Mammary epithelial cell (primary cell): ENCODE measurements around the gene INPP4B.

ENCODE experiments used
- EZH2 ChIP-seq: IDR thresholded peaks from 2 replicates; pipeline ENCODE4 v1.6.1; 2012; ENCODE audit warnings: low read length, inconsistent platforms, borderline replicate concordance
- TF ChIP-seq, protein P1 (sequence below), 2 donors: IDR thresholded peaks in 1 of 2; conservative IDR thresholded peaks in 1 of 2; 2 replicates each; pipeline ENCODE4 v1.5.1; 2011 to 2012; ENCODE audit warnings: inconsistent platforms in 2 of 2, low read length in 2 of 2, mild to moderate bottlenecking in 2 of 2, control low read depth in 1 of 2, low read depth in 1 of 2; ENCODE audit not compliant: insufficient read depth in 1 of 2; ENCODE audit errors: extremely low read depth in 1 of 2

- TF ChIP-seq EZH2, result no peak
- TF ChIP-seq, protein P1, sequence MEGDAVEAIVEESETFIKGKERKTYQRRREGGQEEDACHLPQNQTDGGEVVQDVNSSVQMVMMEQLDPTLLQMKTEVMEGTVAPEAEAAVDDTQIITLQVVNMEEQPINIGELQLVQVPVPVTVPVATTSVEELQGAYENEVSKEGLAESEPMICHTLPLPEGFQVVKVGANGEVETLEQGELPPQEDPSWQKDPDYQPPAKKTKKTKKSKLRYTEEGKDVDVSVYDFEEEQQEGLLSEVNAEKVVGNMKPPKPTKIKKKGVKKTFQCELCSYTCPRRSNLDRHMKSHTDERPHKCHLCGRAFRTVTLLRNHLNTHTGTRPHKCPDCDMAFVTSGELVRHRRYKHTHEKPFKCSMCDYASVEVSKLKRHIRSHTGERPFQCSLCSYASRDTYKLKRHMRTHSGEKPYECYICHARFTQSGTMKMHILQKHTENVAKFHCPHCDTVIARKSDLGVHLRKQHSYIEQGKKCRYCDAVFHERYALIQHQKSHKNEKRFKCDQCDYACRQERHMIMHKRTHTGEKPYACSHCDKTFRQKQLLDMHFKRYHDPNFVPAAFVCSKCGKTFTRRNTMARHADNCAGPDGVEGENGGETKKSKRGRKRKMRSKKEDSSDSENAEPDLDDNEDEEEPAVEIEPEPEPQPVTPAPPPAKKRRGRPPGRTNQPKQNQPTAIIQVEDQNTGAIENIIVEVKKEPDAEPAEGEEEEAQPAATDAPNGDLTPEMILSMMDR (conservative IDR thresholded peaks at IDR 0.05 in 1 of 2, IDR thresholded peaks at IDR 0.05 in 1 of 2; ENCODE audit: extremely low read depth in 1 of 2, insufficient read depth in 1 of 2, low read depth in 1 of 2, low read length in 2 of 2), result no peak
Observed at GRCh38 chr4:142861351-142861750, 15.2 kb upstream of the INPP4B start.
